H1 (cell line): ENCODE results near the gene PCSK1N. TPM values are rescaled to one million over a fixed set of nuclear protein-coding genes. Genes with fewer than 3 reads are reported as not detected.

Experiments used
- ATF2 ChIP-seq: IDR thresholded peaks from 2 replicates; pipeline ENCODE4 v1.6.1; 2012; ENCODE audit warnings: low read length, inconsistent platforms
- BCL11A ChIP-seq, 2 experiments: IDR thresholded peaks; one replicate each; pipeline ENCODE4 v1.6.1; 2011; ENCODE audit warnings: low read depth in 2 of 2, low read length in 2 of 2, mild to moderate bottlenecking in 2 of 2
- BRCA1 ChIP-seq: IDR thresholded peaks from 2 replicates; pipeline ENCODE4 v1.6.1; 2012; ENCODE audit warnings: low read depth, low read length, improper control_type of control experiment
- CTCF ChIP-seq, 3 experiments: IDR thresholded peaks; 1 replicate in 2 of 3; 2 replicates in 1 of 3; pipeline versions ENCODE4 v1.5.1 to v1.6.1; 2011; ENCODE audit warnings: low read length in 3 of 3, mild to moderate bottlenecking in 3 of 3, inconsistent platforms in 2 of 3, low read depth in 1 of 3, moderate library complexity in 1 of 3; ENCODE audit not compliant: insufficient read depth in 1 of 3; ENCODE audit errors: control extremely low read depth in 1 of 3
- EZH2 ChIP-seq: fragments of 200-600 bp; sonication (generic); IDR thresholded peaks from 2 replicates; pipeline ENCODE4 v1.7.1; 2012; ENCODE audit warnings: low read depth, mild to moderate bottlenecking, moderate library complexity, low read length, inconsistent platforms; ENCODE audit not compliant: severe bottlenecking
- FOSL1 ChIP-seq: IDR thresholded peaks from 2 replicates; pipeline ENCODE4 v1.6.1; 2011; ENCODE audit warnings: mild to moderate bottlenecking, low read depth, low read length, moderate library complexity; ENCODE audit not compliant: insufficient read depth
- JUND ChIP-seq: IDR thresholded peaks from 2 replicates; pipeline ENCODE4 v1.6.1; 2011; ENCODE audit warnings: mild to moderate bottlenecking, improper control_type of control experiment, low read length
- KDM1A ChIP-seq: fragments of 200-600, 300-600 bp; sonication (generic); IDR thresholded peaks from 2 replicates; pipeline ENCODE4 v1.7.1; 2016; ENCODE audit warnings: mild to moderate bottlenecking, low read length, borderline replicate concordance
- KDM4A ChIP-seq: IDR thresholded peaks from one replicate; pipeline ENCODE4 v1.7.1; 2012; ENCODE audit warnings: low read depth, mild to moderate bottlenecking, moderate library complexity, low read length, inconsistent platforms; ENCODE audit not compliant: severe bottlenecking
- MAFK ChIP-seq: IDR thresholded peaks from 2 replicates; pipeline ENCODE4 v1.6.1; 2012; ENCODE audit warnings: low read depth, mild to moderate bottlenecking, improper control_type of control experiment, low read length
- MAX ChIP-seq: IDR thresholded peaks from 2 replicates; pipeline ENCODE4 v1.6.1; 2012; ENCODE audit warnings: inconsistent platforms
- POLR2AphosphoS5 ChIP-seq: IDR thresholded peaks from 2 replicates; pipeline ENCODE4 v1.6.1; 2011; ENCODE audit warnings: low read depth, low read length
- POU5F1 ChIP-seq: IDR thresholded peaks from 2 replicates; pipeline ENCODE4 v1.6.1; 2011; ENCODE audit warnings: low read depth, mild to moderate bottlenecking, low read length, moderate library complexity
- SIN3A ChIP-seq, 2 experiments: IDR thresholded peaks in 1 of 2; conservative IDR thresholded peaks in 1 of 2; 2 replicates each; pipeline ENCODE4 v1.6.1; 2011 to 2012; ENCODE audit warnings: low read length in 2 of 2, improper control_type of control experiment in 1 of 2, low read depth in 1 of 2, mild to moderate bottlenecking in 1 of 2
- SIX5 ChIP-seq: IDR thresholded peaks from 2 replicates; pipeline ENCODE4 v1.6.1; 2011; ENCODE audit warnings: mild to moderate bottlenecking, low read depth, low read length
- SP4 ChIP-seq: IDR thresholded peaks from 2 replicates; pipeline ENCODE4 v1.6.1; 2012; ENCODE audit warnings: low read length, inconsistent platforms
- polyA plus RNA-seq, 7 experiments: library from polyadenylated mRNA; depleted of rRNA in 3 of 7; stranded (reverse) in 5 of 7; unstranded in 2 of 7; fragments of >200 nt in 5 of 7; fragments of 200-250 nt in 2 of 7; gene quantifications; 1 replicate in 5 of 7; 2 replicates in 1 of 7; 4 replicates in 1 of 7; pipeline versions ENCODE4 v1.2.1 to v1.2.3, GENCODE V29; 2011 to 2013; ENCODE audit warnings: missing spikeins in 2 of 7, mixed read lengths in 2 of 7
- total RNA-seq: library from RNA; stranded (reverse); fragmentation: NEBNext Ultra II Directional; extraction: Animal tissue kit (Norgen Biotek cat#: 25700); gene quantifications from 2 replicates; pipeline ENCODE4 v1.2.1, GENCODE V29; 2021

PCSK1N gene
- total and polyA plus RNA-seq, 2 of the 8 experiments (the other 6 are each of a cell fraction or from before 2014, with no cell fraction given), result 3.6 to 4.5 TPM

- TF ChIP-seq KDM4A (no peak), FOSL1 (no peak), SIN3A (conservative IDR thresholded peaks at IDR 0.05 in 1 of 2, IDR thresholded peaks at IDR 0.05 in 1 of 2; ENCODE audit: low read depth in 1 of 2, low read length in 2 of 2) (no peak), MAFK (no peak), JUND (no peak), CTCF (IDR thresholded peaks at IDR 0.05; ENCODE audit: control extremely low read depth in 1 of 3, insufficient read depth in 1 of 3, low read depth in 1 of 3, low read length in 3 of 3) (peak in 2 of 3 experiments; percentile 14 to 20; a peak in 1 of 4 replicates), BCL11A (IDR thresholded peaks at IDR 0.05; ENCODE audit: low read depth in 2 of 2, low read length in 2 of 2) (no peak), BRCA1 (no peak), SP4 (no peak), SIX5 (no peak), KDM1A (no peak), EZH2 (peak; percentile 11), POU5F1 (no peak), MAX (peak; percentile 35; the same call in 1 of the 2 replicates), ATF2 (no peak), POLR2AphosphoS5 (no peak)
These were observed 9.1 kb downstream of the PCSK1N start, which contains the start of gene ERAS (continued) for GRCh38 chrX:48826135-48826875.
